Panc1 (cell line): ENCODE results near the gene LIMCH1. TPM values are rescaled to one million over a fixed set of nuclear protein-coding genes. Genes with fewer than 3 reads are reported as not detected.

Source experiments
- ATAC-seq: fragments of 200-7000 bp; cut with Tn5 transposase; 2 replicates; pipeline ENCODE4 v1.9.1; 2020; ENCODE audit warnings: mild to moderate bottlenecking, moderate library complexity
- BruUV-seq: library from RNA; stranded (reverse); fragments of 400-500 nt; replicated peaks from 2 replicates; lab custom pipeline; 2021; lab: Mats Ljungman, UMichigan
- CTCF ChIA-PET: fragments of 300-600 bp; sonication (Branson Sonifier 250); formaldehyde crosslinking; loops from one replicate; lab custom pipeline; 2022; ENCODE audit warnings: antibody characterized with exemption; lab: Charles Lee
- POLR2A ChIA-PET: fragments of 300-600 bp; sonication (Branson Sonifier 250); formaldehyde crosslinking; loops from one replicate; lab custom pipeline; 2022; ENCODE audit warnings: antibody characterized with exemption; lab: Charles Lee
- DNase-seq: peaks from one replicate; pipeline ENCODE4 v3.0.0-alpha.2; 2010; ENCODE audit warnings: low read depth, low spot score
- H3K27ac ChIP-seq: 2 replicates; pipeline ENCODE4 v1.5.1; 2011; ENCODE audit warnings: mild to moderate bottlenecking, low read length, inconsistent platforms
- H3K27me3 ChIP-seq: fragments of 200-500 bp; sonication (Bioruptor generic); 2 replicates; pipeline ENCODE4 v1.6.0; 2014; ENCODE audit warnings: low read length, inconsistent platforms; ENCODE audit not compliant: control insufficient read depth, insufficient read depth
- H3K36me3 ChIP-seq: fragments of 200-500 bp; sonication (Bioruptor generic); 2 replicates; pipeline ENCODE4 v1.5.1; 2014; ENCODE audit warnings: inconsistent platforms, mild to moderate bottlenecking, low read length, moderate library complexity; ENCODE audit not compliant: control insufficient read depth, insufficient read depth
- H3K4me1 ChIP-seq: 2 replicates; pipeline ENCODE4 v1.5.1; 2011; ENCODE audit warnings: inconsistent platforms, mild to moderate bottlenecking, low read length, moderate library complexity; ENCODE audit not compliant: control insufficient read depth, insufficient read depth
- H3K4me3 ChIP-seq, 2 experiments: 2 replicates each; pipeline ENCODE4 v1.5.1; 2011 to 2012; ENCODE audit warnings: low read depth in 2 of 2, low read length in 2 of 2, mild to moderate bottlenecking in 2 of 2, inconsistent platforms in 1 of 2, moderate library complexity in 1 of 2
- H3K9me3 ChIP-seq: fragments of 200-500 bp; sonication (Bioruptor generic); 2 replicates; pipeline ENCODE4 v1.5.1; 2014; ENCODE audit warnings: low read depth, mild to moderate bottlenecking, inconsistent platforms, low read length, moderate library complexity; ENCODE audit not compliant: control insufficient read depth, insufficient read depth
- CTCF ChIP-seq: fragments of 450-650 bp; IDR thresholded peaks from 2 replicates; pipeline ENCODE4 v1.5.1; 2017; ENCODE audit warnings: mild to moderate bottlenecking
- POLR2AphosphoS5 ChIP-seq: IDR thresholded peaks from 2 replicates; pipeline ENCODE4 v1.6.1; 2012; ENCODE audit warnings: mild to moderate bottlenecking, low read depth, low read length, moderate library complexity
- REST ChIP-seq, 2 experiments: IDR thresholded peaks; 2 replicates each; pipeline ENCODE4 v1.6.1; 2011 to 2012; ENCODE audit warnings: low read depth in 2 of 2, control low read depth in 1 of 2, low read length in 1 of 2, mild to moderate bottlenecking in 1 of 2, moderate library complexity in 1 of 2; ENCODE audit not compliant: insufficient read depth in 1 of 2
- SIN3A ChIP-seq: IDR thresholded peaks from 2 replicates; pipeline ENCODE4 v1.6.1; 2012; ENCODE audit warnings: low read depth, mild to moderate bottlenecking, low read length, moderate library complexity, borderline replicate concordance; ENCODE audit not compliant: insufficient read depth
- TCF7L2 ChIP-seq: IDR thresholded peaks from 2 replicates; pipeline ENCODE4 v1.6.1; 2011; ENCODE audit warnings: mild to moderate bottlenecking, low read depth, low read length, inconsistent platforms
- in situ Hi-C: cut with HindIII; loops from 2 replicates; pipeline ENCODE4 v1.10.0; 2016; ENCODE audit warnings: low sequenced_read_pairs, low pct_unique_long_range_greater_than_20kb
- intact Hi-C: fragments of 100-400 bp; cut with micrococcal nuclease; formaldehyde crosslinking; loops from one replicate; pipeline ENCODE4 v1.10.0; 2022; ENCODE audit not compliant: unreplicated experiment
- total RNA-seq: library from RNA; stranded (reverse); gene quantifications from one replicate; pipeline ENCODE4 v1.2.1, GENCODE V29; 2021; ENCODE audit not compliant: unreplicated experiment

LIMCH1 gene
- total RNA-seq, 1 experiment from 2014 or later, result 3.3 TPM

- Histone ChIP-seq H3K36me3 (no peaks in the 10 kb centered on the region), H3K4me3 (no peak overlapping the region), H3K4me1 (no peaks in the 10 kb centered on the region), H3K27me3 (peaks cover 2% of the 10 kb centered on the region), H3K9me3 (no peaks in the 10 kb centered on the region), H3K27ac (no peak overlapping the region)
- ChIA-PET POLR2A (no interaction called here), CTCF (no interaction called here)
- DNase-seq (no peak), ATAC-seq (no peak)
- intact Hi-C loops, result loop anchor here (5.0 kb wide), 1 partner anchor 116 kb away; no protein-coding TSS in a partner anchor
- TF ChIP-seq REST (IDR thresholded peaks at IDR 0.05; ENCODE audit: insufficient read depth in 1 of 2, low read depth in 2 of 2, low read length in 1 of 2), result no peak
- no peak for TF ChIP-seq TCF7L2
- no peak for TF ChIP-seq POLR2AphosphoS5
- TF ChIP-seq SIN3A, result no peak
- TF ChIP-seq CTCF, result no peak
- BruUV-seq, result no TSS peak
- in situ Hi-C loops, result no loop called here
Measured at GRCh38 chr4:41696763-41697162, 158.8 kb downstream of the LIMCH1 start.

- DNase-seq, result no peak
- H3K9me3 ChIP-seq, result no peaks in the 10 kb centered on the region
- no peaks in the 10 kb centered on the region for H3K4me1 ChIP-seq
- ATAC-seq, result no peak
- in situ Hi-C loops, result no loop called here
- H3K4me3 ChIP-seq, result no peak overlapping the region
- TF ChIP-seq SIN3A (no peak), REST (IDR thresholded peaks at IDR 0.05; ENCODE audit: insufficient read depth in 1 of 2, low read depth in 2 of 2, low read length in 1 of 2) (no peak), CTCF (no peak)
- H3K27ac ChIP-seq, result no peak overlapping the region
- ChIA-PET CTCF (no interaction called here), POLR2A (no interaction called here)
- intact Hi-C loops, result no loop called here
- BruUV-seq, result no TSS peak
- peaks cover 2% of the 10 kb centered on the region; the same call in 1 of the 2 replicates for H3K27me3 ChIP-seq
- H3K36me3 ChIP-seq, result no peaks in the 10 kb centered on the region
Measured at GRCh38 chr4:41701983-41702382, 164.0 kb downstream of the LIMCH1 start.
